Ishikawa (cell line): Measurements from ENCODE around the gene CHN2.

ENCODE experiments used
- CEBPB ChIP-seq: IDR thresholded peaks from 2 replicates; pipeline ENCODE4 v1.6.1; 2012
- CREB1 ChIP-seq: IDR thresholded peaks from 2 replicates; pipeline ENCODE4 v1.6.1; 2012; ENCODE audit warnings: low read depth
- EGR1 ChIP-seq: IDR thresholded peaks from 2 replicates; pipeline ENCODE4 v1.6.1; 2012
- EP300 ChIP-seq: IDR thresholded peaks from 2 replicates; pipeline ENCODE4 v1.6.1; 2012; ENCODE audit warnings: borderline replicate concordance
- FOXM1 ChIP-seq: IDR thresholded peaks from 2 replicates; pipeline ENCODE4 v1.6.1; 2012; ENCODE audit warnings: low read depth, borderline replicate concordance
- NFIC ChIP-seq: IDR thresholded peaks from 2 replicates; pipeline ENCODE4 v1.6.1; 2012
- RAD21 ChIP-seq: IDR thresholded peaks from 2 replicates; pipeline ENCODE4 v1.6.1; 2012; ENCODE audit warnings: low read depth
- TAF1 ChIP-seq: IDR thresholded peaks from 2 replicates; pipeline ENCODE4 v1.6.1; 2012; ENCODE audit warnings: low read depth, mild to moderate bottlenecking
- TCF12 ChIP-seq: IDR thresholded peaks from 2 replicates; pipeline ENCODE4 v1.6.1; 2012; ENCODE audit warnings: low read depth
- TEAD4 ChIP-seq: IDR thresholded peaks from 2 replicates; pipeline ENCODE4 v1.6.1; 2012
- YY1 ChIP-seq: IDR thresholded peaks from 2 replicates; pipeline ENCODE4 v1.6.1; 2012; ENCODE audit warnings: low read depth
- ZBTB7A ChIP-seq: IDR thresholded peaks from 2 replicates; pipeline ENCODE4 v1.6.1; 2012; ENCODE audit warnings: low read depth
- TF ChIP-seq, protein P1 (sequence below): IDR thresholded peaks from 2 replicates; pipeline ENCODE4 v1.6.1; 2012
- TF ChIP-seq, protein P2 (sequence below): IDR thresholded peaks from 2 replicates; pipeline ENCODE4 v1.6.1; 2012
- TF ChIP-seq, protein P3 (sequence below): IDR thresholded peaks from 2 replicates; pipeline ENCODE4 v1.6.1; 2012; ENCODE audit warnings: low read depth, mild to moderate bottlenecking

CHN2 gene

DNA sequence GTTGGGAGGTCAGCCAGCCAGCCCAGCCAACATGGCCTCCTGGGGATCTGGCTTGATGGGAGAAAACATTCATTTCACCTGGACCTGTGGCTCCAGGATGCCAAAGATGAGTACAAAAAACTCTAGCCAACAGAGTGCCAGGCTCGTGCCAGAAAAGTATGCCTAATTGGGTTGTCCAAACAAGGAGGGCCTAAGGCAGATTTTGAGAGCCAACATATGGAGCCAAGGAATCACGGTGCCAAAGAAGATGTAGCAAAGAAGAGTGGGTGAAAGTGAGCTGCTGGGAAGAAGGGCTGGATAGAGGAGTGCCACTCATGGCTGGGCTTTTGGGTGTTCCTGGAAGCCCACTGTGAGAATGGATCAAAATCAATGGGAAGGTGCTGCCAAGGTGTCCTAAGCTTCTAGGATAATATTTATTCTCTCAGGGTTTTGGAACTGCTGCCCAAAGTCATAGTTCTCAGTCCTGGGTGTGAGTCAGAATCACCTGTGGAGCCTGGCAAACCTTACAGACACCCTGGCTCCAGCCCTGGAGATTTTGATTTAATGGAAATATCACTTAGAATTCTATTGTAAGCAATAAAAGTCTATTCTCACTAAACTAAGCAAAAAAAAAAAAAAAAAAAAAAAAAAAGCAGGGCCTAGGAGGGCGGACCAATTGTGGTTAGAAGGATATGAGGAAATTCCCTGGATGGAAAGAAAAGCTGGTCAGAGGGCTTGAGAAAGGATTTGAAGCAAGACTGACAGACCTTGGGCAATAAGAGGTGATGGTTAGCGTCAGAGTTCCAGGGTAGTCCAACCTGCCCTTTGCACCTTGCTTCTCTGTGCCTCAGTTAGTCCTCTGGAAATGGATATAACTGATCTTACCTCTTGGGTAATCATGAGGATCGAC lies 186.9 kb downstream of the CHN2 start:
- TF ChIP-seq FOXM1 (peak; percentile 49; the same call in 1 of the 2 replicates), NFIC (peak; percentile 77), EP300 (peak; percentile 79; the same call in 1 of the 2 replicates), CREB1 (no peak), TCF12 (peak; percentile 46; the same call in 1 of the 2 replicates), YY1 (no peak), TAF1 (no peak), CEBPB (peak; percentile 64; the same call in 1 of the 2 replicates)
- TF ChIP-seq, protein P1, sequence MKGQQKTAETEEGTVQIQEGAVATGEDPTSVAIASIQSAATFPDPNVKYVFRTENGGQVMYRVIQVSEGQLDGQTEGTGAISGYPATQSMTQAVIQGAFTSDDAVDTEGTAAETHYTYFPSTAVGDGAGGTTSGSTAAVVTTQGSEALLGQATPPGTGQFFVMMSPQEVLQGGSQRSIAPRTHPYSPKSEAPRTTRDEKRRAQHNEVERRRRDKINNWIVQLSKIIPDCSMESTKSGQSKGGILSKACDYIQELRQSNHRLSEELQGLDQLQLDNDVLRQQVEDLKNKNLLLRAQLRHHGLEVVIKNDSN = no peak

DNA sequence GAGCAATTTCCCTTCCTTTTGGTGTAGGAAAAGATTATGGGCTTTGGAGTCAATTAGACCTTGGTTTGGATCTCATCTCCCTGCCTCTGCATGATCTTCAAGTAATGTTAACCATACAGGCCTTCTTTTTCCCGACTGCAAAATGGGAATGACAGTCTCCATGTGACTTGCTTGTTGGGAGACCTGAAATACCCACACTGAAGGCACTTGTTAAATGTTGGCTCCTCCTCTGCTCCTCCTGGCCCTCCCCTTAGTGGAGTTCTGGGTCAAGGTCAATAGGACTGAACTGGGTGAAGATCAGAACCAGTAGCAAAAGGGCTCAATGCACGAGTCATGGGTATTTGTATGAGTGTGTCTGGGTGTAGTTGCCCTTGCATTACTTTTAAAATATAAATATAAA lies 189.7 kb downstream of the CHN2 start:
- TF ChIP-seq, protein P2, sequence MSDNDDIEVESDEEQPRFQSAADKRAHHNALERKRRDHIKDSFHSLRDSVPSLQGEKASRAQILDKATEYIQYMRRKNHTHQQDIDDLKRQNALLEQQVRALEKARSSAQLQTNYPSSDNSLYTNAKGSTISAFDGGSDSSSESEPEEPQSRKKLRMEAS = no peak
- TF ChIP-seq TAF1 (no peak), ZBTB7A (no peak), RAD21 (no peak), EP300 (no peak), TCF12 (no peak), CREB1 (no peak), TEAD4 (no peak), FOXM1 (no peak), NFIC (no peak), CEBPB (no peak), YY1 (no peak), EGR1 (no peak)
- TF ChIP-seq, protein P1 = no peak
- TF ChIP-seq, protein P3, sequence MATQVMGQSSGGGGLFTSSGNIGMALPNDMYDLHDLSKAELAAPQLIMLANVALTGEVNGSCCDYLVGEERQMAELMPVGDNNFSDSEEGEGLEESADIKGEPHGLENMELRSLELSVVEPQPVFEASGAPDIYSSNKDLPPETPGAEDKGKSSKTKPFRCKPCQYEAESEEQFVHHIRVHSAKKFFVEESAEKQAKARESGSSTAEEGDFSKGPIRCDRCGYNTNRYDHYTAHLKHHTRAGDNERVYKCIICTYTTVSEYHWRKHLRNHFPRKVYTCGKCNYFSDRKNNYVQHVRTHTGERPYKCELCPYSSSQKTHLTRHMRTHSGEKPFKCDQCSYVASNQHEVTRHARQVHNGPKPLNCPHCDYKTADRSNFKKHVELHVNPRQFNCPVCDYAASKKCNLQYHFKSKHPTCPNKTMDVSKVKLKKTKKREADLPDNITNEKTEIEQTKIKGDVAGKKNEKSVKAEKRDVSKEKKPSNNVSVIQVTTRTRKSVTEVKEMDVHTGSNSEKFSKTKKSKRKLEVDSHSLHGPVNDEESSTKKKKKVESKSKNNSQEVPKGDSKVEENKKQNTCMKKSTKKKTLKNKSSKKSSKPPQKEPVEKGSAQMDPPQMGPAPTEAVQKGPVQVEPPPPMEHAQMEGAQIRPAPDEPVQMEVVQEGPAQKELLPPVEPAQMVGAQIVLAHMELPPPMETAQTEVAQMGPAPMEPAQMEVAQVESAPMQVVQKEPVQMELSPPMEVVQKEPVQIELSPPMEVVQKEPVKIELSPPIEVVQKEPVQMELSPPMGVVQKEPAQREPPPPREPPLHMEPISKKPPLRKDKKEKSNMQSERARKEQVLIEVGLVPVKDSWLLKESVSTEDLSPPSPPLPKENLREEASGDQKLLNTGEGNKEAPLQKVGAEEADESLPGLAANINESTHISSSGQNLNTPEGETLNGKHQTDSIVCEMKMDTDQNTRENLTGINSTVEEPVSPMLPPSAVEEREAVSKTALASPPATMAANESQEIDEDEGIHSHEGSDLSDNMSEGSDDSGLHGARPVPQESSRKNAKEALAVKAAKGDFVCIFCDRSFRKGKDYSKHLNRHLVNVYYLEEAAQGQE = no peak

DNA sequence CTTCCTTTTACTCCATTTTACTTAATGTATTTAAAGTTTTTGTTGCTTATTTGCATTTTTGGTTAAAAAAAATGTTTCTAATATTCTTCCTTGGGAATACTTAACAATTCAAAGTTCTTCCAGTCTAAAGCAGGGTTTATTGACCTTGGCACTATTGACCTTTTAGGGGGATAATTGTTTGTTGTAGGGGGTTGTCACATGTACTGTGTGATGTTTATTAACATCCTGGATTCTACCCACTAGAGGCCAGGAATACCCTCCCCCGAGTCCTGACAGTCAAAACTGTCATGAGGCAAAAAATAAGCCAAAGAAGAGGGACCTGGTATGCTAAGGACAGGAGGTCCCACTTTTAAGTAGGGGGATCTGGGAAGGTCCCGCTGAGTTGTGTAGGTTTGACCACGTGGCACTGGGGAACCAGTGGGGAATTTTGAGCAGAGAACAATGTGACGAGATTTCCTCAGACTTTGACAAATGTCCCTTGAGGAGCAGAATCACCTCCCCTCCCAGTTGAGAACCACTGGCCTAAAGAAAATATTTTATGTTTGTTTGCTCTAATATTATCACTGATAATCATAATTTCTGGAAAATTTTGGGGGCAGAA lies 190.7 kb downstream of the CHN2 start:
- TF ChIP-seq, protein P2 = peak; percentile 21; the same call in 1 of the 2 replicates
- TF ChIP-seq TCF12 (no peak), YY1 (no peak), FOXM1 (no peak), CEBPB (no peak), EGR1 (no peak), TAF1 (no peak), CREB1 (no peak), TEAD4 (no peak), RAD21 (no peak), NFIC (no peak), ZBTB7A (no peak), EP300 (no peak)
- TF ChIP-seq, protein P1 = peak; percentile 31; the same call in 1 of the 2 replicates
- TF ChIP-seq, protein P3 = no peak

DNA sequence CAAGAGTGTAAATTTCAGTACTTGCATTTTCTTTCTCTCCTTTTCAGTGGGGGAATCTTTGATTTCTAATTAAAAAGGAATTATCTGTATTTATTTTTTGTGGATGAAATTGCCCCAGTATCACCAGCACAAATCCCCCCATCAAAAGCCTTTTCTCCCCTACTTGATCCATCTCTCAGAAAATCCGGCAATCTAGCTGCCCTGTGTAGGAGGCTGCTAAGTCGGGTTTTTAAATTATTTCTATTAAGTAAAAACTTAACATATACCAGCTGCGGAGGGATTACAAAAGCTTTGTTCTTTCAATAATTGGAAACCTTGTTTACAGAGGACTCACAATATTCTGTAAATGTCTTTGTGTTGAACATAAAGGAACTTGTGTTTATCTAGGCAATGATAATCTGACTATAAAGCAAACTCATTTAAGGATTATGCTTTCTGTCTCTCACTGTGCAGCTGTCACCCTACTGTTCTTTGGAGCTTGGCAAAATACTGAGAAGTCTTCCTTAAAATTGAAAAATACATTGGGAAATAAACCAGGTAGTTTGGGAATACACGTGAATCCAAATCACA lies 191.7 kb downstream of the CHN2 start:
- TF ChIP-seq ZBTB7A (no peak), YY1 (no peak), EP300 (no peak), TCF12 (no peak), RAD21 (no peak), TAF1 (no peak), TEAD4 (no peak), CEBPB (no peak), EGR1 (no peak), NFIC (no peak), CREB1 (no peak), FOXM1 (no peak)
- TF ChIP-seq, protein P2 = no peak
- TF ChIP-seq, protein P1 = no peak
- TF ChIP-seq, protein P3 = no peak
